AG08395 (cell line): ENCODE results near the gene UBFD1.
"Not testable (repeated sequence)": the region's sequence is repeated elsewhere in the genome, so short reads cannot be mapped to it uniquely, and the experiment has no call there.

Experiments used
- DNase-seq: peaks from one replicate; pipeline ENCODE4 v3.0.0; 2012; ENCODE audit warnings: mixed read lengths, low spot score

Gene UBFD1

DNA sequence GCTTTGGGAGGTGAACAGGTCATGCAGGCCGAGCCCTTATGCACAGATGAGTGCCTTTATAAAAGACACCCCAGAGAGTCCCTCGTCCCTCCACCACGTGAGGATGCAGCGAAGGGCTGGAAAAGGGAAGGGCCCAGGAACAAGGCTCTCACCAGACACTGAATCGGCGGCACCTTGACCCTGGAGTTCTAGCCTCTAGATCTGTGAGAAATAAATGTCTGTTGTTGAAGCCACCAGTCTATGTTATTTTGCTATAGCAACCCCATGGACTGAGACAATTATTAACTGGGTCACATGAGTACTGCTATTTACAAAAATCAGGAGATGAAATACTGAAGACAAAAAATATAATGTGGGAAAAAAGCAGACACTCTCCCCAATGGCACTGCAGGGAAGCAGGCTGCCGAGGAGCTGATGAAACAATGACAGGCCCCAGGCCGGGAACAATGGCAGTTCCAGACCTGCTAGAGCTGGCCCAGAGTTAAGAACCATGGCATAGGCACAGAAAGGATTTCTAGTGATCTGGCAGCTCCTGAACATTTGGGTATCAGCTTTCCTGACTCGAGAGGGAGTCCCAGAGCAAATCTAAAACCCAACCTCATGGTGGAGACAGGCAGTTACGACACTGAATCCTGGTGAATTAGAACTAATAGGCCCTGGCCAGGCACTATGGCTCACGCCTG lies 29.4 kb upstream of the UBFD1 start:
- DNase-seq: no peak

DNA sequence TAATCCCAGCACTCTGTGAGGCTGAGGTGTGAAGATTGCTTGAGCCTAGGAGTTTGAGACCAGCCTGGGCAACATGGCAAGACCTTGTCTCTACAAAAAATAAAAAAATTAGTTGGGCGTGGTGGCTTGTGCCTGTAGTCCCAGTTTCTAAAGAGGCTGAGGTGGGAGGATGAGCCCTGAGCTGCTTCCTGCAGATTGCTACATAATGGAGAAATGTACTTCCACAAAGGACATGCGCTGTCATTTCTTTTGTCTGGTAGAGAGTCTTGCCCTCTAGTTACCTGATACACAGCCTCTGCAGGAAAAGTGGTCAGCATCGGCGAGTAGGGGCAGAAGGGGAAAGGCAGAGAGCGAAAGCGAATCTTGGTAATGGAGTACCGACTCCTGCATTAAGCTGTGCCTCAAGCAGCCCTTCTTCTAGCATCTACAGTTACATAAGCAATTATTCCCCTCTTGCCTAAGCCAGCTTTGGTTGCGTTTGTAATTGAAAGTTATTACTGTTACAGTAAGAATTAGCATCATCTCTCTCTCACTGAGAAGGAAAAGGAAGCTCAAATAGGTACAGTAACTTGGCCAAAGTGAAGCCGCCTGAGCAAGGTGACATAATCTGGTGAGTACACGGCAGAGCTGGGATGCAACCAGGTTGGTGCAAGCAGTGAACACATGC lies 28.8 kb upstream of the UBFD1 start:
- DNase-seq: no peak

- no peak for DNase-seq
Measured at GRCh38 chr16:23530062-23530461, 27.5 kb upstream of the UBFD1 start.

GRCh38 chr16:23532448-23532847 lies 25.1 kb upstream of the UBFD1 start:
- DNase-seq: no peak

DNA sequence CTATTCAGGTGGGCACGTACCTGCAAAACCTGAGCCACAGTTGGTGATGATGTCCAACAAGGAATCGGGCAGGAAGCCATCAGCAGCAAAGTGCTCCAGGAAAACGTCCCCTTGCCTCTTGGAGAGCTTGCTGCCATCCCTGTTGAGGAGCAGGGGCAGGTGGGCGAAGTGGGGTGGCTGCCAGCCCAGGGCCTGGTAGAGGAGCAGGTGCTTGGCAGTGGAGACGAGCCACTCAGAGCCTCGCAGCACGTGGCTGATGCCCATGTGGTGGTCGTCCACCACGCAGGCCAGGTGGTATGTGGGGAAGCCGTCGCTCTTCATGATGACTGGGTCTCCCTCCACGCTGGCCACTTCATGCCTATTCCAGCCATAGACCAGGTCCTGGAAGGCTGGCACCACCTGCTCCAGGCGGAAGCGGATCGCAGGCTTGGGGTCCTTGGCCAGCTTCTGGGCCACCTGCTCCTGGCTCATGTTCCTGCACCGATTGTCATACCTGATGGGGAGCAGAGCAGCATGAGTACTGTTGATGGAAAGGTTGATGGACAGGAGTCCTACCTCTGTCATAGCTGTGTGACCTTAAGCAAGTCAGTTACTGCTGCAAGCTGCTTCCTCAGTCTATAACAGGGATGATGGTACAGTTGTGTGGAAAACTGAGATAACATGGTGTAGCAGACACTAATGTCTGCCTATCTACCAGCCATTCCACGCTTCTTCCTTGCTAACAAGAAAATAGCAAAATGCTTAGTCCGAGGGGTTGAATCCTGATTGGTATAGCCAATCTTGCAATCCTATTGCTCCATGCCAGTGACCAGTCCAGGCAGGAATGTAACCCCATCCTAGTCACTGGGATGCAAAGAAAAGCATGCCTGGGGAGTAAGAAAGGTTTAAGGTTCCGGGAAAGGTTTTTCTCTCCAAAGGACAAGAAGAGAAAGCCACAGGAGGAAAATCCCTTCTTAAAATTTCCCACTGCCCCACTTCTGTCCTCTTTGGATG lies 22.4 kb upstream of the UBFD1 start:
- DNase-seq: peak; percentile 7

- DNase-seq: no peak
Measured at GRCh38 chr16:23535901-23536300, 21.6 kb upstream of the UBFD1 start.

GRCh38 chr16:23537390-23537789 lies 20.1 kb upstream of the UBFD1 start:
- DNase-seq: no peak

- DNase-seq: no peak
Measured at GRCh38 chr16:23538919-23539278, 18.6 kb upstream of the UBFD1 start.

DNA sequence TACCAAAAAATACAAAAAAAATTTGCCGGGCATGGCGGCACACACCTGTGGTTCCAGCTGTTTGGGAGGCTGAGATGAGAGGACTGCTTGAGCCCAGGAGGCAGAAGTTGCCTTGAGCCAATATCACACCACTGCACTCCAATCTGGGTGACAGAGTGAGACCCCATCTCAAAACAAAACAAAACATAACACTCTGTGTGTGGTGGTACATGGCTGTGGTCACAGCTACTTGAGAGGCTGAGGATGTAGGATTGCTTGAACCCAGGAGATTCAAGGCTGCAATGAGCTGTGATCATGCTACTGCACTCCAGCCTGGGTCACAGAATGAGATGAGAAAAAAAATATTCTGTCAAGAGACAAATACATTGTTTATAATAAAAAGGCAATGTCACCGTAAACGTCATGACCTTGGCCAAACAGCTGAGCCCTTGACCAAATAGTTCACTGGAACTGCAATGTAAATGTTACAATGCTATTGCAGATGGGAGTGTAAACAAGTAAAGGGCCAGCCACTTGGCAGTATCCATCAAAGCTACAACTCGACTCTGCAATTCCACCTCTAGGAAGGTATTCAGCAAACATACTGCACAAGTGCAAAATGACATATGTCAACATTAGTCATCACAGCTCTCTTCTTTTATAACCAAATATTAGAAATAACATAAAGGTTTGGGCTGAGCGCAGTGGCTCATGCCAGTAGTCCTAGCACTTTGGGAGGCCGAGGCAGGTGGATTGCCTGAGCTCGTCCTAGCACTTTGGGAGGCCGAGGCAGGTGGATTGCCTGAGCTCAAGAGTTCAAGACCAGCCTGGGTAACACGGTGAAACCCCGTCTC lies 17.3 kb upstream of the UBFD1 start:
- no peak for DNase-seq

- not testable (repeated sequence) for DNase-seq
Measured at GRCh38 chr16:23540817-23541178, 16.7 kb upstream of the UBFD1 start.

DNA sequence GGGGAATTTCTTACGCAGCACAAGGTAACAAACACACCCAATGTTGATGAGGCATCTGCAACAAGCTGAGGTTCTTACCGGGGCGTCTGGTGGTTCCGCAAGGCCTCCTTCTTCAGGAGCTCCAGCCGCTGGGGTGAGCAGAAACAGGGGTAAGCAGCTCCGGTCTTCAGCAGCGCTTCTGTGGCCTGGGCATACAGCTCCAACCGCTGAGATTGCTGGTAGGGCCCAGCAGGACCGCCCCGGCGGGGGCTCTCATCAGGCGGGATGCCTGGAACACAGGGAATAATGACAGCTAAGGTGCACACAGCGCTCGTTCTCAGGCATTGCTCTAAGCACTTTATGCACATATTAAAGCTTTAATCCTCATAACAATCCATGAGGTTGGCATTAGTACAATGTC lies 13.1 kb upstream of the UBFD1 start:
- DNase-seq: no peak

- no peak for DNase-seq
Measured at GRCh38 chr16:23549938-23550337, 7.6 kb upstream of the UBFD1 start.

DNA sequence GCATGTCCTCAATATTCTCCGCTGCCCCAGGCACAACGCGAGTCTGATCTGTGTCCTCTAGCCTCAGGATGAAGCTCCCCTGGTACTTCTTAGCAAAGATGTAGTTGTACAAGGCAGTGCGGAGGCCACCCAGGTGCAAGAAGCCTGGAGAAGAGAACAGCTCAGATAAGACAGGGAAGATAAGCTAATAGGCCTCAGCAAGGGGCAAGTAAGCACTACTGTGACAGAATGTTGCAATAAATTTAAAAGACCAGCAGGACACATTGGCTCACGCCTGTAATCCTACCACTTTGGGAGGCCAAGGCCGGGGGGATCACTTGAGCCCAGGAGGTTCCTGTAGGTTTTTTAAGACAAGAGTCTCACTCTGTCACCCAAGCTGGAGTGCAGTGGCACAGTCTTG lies 5.4 kb upstream of the UBFD1 start:
- DNase-seq: no peak

DNA sequence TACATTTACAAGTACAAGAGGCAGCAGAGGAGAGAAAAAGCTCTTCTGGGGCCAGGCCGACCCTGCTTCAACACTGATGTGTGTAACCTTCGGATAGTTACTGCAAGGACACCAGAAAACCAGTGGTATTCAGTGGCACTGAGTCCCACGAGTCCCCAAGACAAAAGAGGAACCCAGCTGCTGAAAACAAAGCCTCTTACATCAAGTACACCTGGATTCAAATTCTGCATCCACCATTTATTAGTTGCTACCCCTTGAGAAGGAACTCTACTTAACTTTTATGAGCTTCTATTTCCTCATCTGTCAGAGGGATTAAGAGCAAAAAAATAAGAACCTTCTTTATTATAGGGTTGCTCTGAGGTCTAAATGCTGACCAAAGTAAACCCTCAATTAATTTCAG lies 3.0 kb upstream of the UBFD1 start:
- no peak for DNase-seq

GRCh38 chr16:23557779-23558702 lies 514 bp downstream of the UBFD1 start:
- DNase-seq: peak; percentile 18

DNA sequence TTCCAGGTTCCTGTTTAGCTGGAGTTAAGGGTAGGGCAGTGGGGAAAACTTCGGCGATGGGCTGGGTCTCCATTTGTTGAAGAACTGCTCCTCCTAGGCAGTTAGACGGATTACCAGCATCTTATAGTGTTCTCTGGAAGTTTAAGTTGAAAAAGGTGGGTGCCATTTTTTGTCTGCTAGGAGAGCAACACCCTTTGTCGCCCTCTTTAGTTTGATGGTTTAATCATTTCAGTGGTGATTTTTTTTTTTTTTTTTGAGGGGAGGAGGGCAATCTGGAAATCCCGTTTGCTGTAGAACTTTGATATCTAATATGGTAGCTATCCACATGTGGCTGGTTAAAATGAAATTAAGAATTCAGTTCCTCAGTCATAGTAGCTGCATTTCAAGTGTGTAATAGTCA lies 4.1 kb downstream of the UBFD1 start:
- DNase-seq: no peak

GRCh38 chr16:23562505-23562904 lies 5.0 kb downstream of the UBFD1 start:
- no peak for DNase-seq

GRCh38 chr16:23563186-23563585 lies 5.7 kb downstream of the UBFD1 start:
- no peak for DNase-seq

- no peak for DNase-seq
Measured at GRCh38 chr16:23564575-23565363, 7.2 kb downstream of the UBFD1 start.

GRCh38 chr16:23566724-23567123 lies 9.2 kb downstream of the UBFD1 start:
- no peak for DNase-seq
